Trophoblast cell (in vitro differentiated cells and primary cell): ENCODE measurements around the gene ALOX15.
A peak's percentile ranks its signal among the peaks of the same experiment; 100 is the strongest.

Source experiments
- DNase-seq, 2 donors: peaks; one replicate each; pipeline ENCODE4 v3.0.0-alpha.2; 2016
- H2AFZ ChIP-seq: 2 replicates; pipeline ENCODE4 v1.6.1; 2013; ENCODE audit warnings: low read length, moderate library complexity, mild to moderate bottlenecking; ENCODE audit not compliant: insufficient read depth, poor library complexity
- H2AK5ac ChIP-seq: 2 replicates; pipeline ENCODE4 v1.6.1; 2013; ENCODE audit warnings: mild to moderate bottlenecking, low read length
- H2BK120ac ChIP-seq: 2 replicates; pipeline ENCODE4 v1.6.1; 2013; ENCODE audit warnings: low read length, mild to moderate bottlenecking, moderate library complexity; ENCODE audit not compliant: insufficient read depth, poor library complexity
- H2BK12ac ChIP-seq: 2 replicates; pipeline ENCODE4 v1.6.1; 2013; ENCODE audit warnings: mild to moderate bottlenecking, low read length, moderate library complexity
- H2BK5ac ChIP-seq: 2 replicates; pipeline ENCODE4 v1.6.1; 2013; ENCODE audit warnings: low read length, low read depth, moderate library complexity, mild to moderate bottlenecking; ENCODE audit not compliant: poor library complexity
- H3K14ac ChIP-seq: 2 replicates; pipeline ENCODE4 v1.6.1; 2013; ENCODE audit warnings: mild to moderate bottlenecking, low read length
- H3K18ac ChIP-seq: 2 replicates; pipeline ENCODE4 v1.6.1; 2013; ENCODE audit warnings: mild to moderate bottlenecking, low read length
- H3K23ac ChIP-seq: 2 replicates; pipeline ENCODE4 v1.6.1; 2013; ENCODE audit warnings: low read length
- H3K27ac ChIP-seq: 2 replicates; pipeline ENCODE4 v1.5.1; 2013; ENCODE audit warnings: low read depth, mild to moderate bottlenecking, inconsistent platforms, low read length, moderate library complexity
- H3K27me3 ChIP-seq: 2 replicates; pipeline ENCODE4 v1.6.1; 2013; ENCODE audit warnings: inconsistent platforms, mild to moderate bottlenecking, low read length, moderate library complexity; ENCODE audit not compliant: insufficient read depth
- H3K36me3 ChIP-seq, 2 experiments: 1 replicate in 1 of 2; 2 replicates in 1 of 2; pipeline ENCODE4 v1.6.1; 2013; ENCODE audit warnings: low read length in 2 of 2, mild to moderate bottlenecking in 2 of 2, moderate library complexity in 1 of 2; ENCODE audit not compliant: insufficient read depth in 2 of 2, control insufficient read depth in 1 of 2
- H3K4ac ChIP-seq: 2 replicates; pipeline ENCODE4 v1.6.1; 2013; ENCODE audit warnings: low read depth, mild to moderate bottlenecking, low read length, moderate library complexity
- H3K4me1 ChIP-seq, 2 experiments: 1 replicate in 1 of 2; 2 replicates in 1 of 2; pipeline ENCODE4 v1.6.1; 2013; ENCODE audit warnings: low read length in 2 of 2, mild to moderate bottlenecking in 2 of 2, moderate library complexity in 1 of 2; ENCODE audit not compliant: insufficient read depth in 2 of 2, control insufficient read depth in 1 of 2
- H3K4me2 ChIP-seq: 2 replicates; pipeline ENCODE4 v1.6.1; 2013; ENCODE audit warnings: inconsistent platforms, mild to moderate bottlenecking, low read length, moderate library complexity
- H3K4me3 ChIP-seq: 2 replicates; pipeline ENCODE4 v1.5.1; 2013; ENCODE audit warnings: mild to moderate bottlenecking, low read depth, low read length, inconsistent platforms
- H3K79me1 ChIP-seq: one replicate; pipeline ENCODE4 v1.6.1; 2013; ENCODE audit warnings: low read length
- H3K79me2 ChIP-seq: 2 replicates; pipeline ENCODE4 v1.6.1; 2013; ENCODE audit warnings: low read length, mild to moderate bottlenecking; ENCODE audit not compliant: control insufficient read depth, insufficient read depth, poor library complexity
- H3K9ac ChIP-seq: 2 replicates; pipeline ENCODE4 v1.6.1; 2013; ENCODE audit warnings: mild to moderate bottlenecking, low read length
- H3K9me3 ChIP-seq: 2 replicates; pipeline ENCODE4 v1.6.1; 2013; ENCODE audit warnings: low read depth, mild to moderate bottlenecking, control low read depth, inconsistent platforms, low read length; ENCODE audit not compliant: insufficient read depth
- H4K12ac ChIP-seq: 2 replicates; pipeline ENCODE4 v1.6.1; 2013; ENCODE audit warnings: low read depth, mild to moderate bottlenecking, low read length, moderate library complexity
- H4K8ac ChIP-seq: 2 replicates; pipeline ENCODE4 v1.6.1; 2013; ENCODE audit warnings: low read depth, mild to moderate bottlenecking, low read length, moderate library complexity
- H4K91ac ChIP-seq: one replicate; pipeline ENCODE4 v1.6.1; 2013; ENCODE audit warnings: low read depth, mild to moderate bottlenecking, low read length, moderate library complexity
- WGBS: extraction: QIAGEN DNeasy Blood & Tissue Kit; methylation state at CpG from one replicate; pipeline ENCODE4 v1.1.7; 2013; ENCODE audit warnings: missing lambda C conversion rate; ENCODE audit not compliant: insufficient read length, insufficient coverage; ENCODE audit errors: extremely low coverage; 5-methylcytosine and 5-hydroxymethylcytosine counted together

ALOX15 gene

DNA sequence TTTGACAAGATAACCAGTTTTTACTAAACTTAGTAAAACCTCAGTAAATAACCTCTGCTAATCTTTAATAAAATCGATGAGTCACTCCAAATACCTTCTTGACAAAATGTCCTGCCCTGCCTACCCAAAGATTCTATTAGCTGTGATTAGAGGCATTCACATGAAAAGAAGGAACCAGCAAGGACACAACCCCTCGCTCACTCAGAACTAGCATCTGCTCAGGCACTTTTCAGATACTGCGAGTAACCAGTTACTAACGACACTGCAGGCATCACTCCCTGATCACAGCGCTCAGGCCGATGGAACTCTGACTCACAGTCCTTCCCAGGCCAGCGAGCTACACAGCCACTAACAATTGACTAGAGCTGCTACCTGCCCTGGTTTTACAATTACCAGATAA lies 38.2 kb upstream of the ALOX15 start:
- H3K4ac ChIP-seq = no peak overlapping the region
- H3K4me2 ChIP-seq = no peak overlapping the region
- H2AFZ ChIP-seq = no peak overlapping the region
- H3K27me3 ChIP-seq = no peaks in the 10 kb centered on the region
- H3K79me1 ChIP-seq = no peaks in the 10 kb centered on the region
- no peak overlapping the region for H4K12ac ChIP-seq
- no peaks in the 10 kb centered on the region for H3K79me2 ChIP-seq
- H4K8ac ChIP-seq = no peak overlapping the region
- no peak overlapping the region for H3K4me3 ChIP-seq
- no peaks in the 10 kb centered on the region for H3K9me3 ChIP-seq
- WGBS = no CpG with 5 or more reads among the region's 7 CpGs
- no peak overlapping the region for H3K18ac ChIP-seq
- H3K4me1 ChIP-seq = peaks cover 7 to 14% of the 10 kb centered on the region in 2 experiments
- no peak overlapping the region for H2BK120ac ChIP-seq
- no peak overlapping the region for H2BK5ac ChIP-seq
- H3K23ac ChIP-seq = no peak overlapping the region
- H3K27ac ChIP-seq = peak overlapping the region; percentile 1
- H3K9ac ChIP-seq = no peak overlapping the region
- no peak overlapping the region for H3K14ac ChIP-seq
- H2AK5ac ChIP-seq = no peak overlapping the region
- DNase-seq = peak; percentile 42 to 46
- peaks cover 33 to 42% of the 10 kb centered on the region in 2 experiments for H3K36me3 ChIP-seq
- H4K91ac ChIP-seq = no peak overlapping the region
- H2BK12ac ChIP-seq = no peak overlapping the region

DNA sequence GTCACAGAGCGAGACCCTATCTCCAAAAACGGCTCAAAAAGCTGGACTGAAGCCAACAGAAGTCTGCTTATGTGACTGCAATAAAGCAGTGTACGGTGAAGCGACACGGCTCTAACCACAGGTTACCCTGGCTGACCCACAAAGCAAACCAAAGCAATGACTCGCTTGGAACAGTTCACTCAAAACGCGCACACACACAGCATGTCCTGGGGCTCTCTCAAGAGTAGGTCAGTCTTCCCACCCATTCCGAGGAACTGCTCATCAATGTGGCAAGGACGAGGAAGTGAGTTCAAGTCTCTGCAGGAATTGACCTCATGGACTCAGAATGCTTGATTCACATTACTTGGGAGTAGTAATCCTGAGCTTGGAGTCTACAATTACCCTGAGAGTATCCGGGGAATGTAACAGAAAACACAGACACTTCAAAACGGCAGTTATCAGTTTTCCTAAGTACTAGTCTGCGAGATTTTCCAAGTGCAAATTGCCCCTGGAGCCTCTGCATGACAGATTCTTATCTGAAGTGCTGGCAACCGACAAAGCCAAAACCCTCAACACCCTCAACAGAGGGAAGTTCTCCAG lies 37.1 kb upstream of the ALOX15 start:
- Histone ChIP-seq H2BK5ac (no peak overlapping the region), H2BK12ac (no peak overlapping the region), H3K36me3 (peaks cover 43 to 52% of the 10 kb centered on the region in 2 experiments), H3K9me3 (no peaks in the 10 kb centered on the region), H3K23ac (no peak overlapping the region), H4K8ac (no peak overlapping the region), H3K14ac (no peak overlapping the region), H4K91ac (peak overlapping the region; percentile 20), H3K4me2 (no peak overlapping the region), H3K79me1 (no peaks in the 10 kb centered on the region), H2BK120ac (no peak overlapping the region), H2AFZ (no peak overlapping the region), H3K79me2 (no peaks in the 10 kb centered on the region), H3K4ac (no peak overlapping the region), H3K9ac (no peak overlapping the region), H3K18ac (no peak overlapping the region), H2AK5ac (no peak overlapping the region), H3K4me1 (peaks cover 7 to 14% of the 10 kb centered on the region in 2 experiments), H4K12ac (no peak overlapping the region), H3K27ac (peak overlapping the region; percentile 22), H3K4me3 (no peak overlapping the region), H3K27me3 (no peaks in the 10 kb centered on the region)
- WGBS = no CpG with 5 or more reads among the region's 14 CpGs
- DNase-seq = peak; percentile 18 to 20

DNA sequence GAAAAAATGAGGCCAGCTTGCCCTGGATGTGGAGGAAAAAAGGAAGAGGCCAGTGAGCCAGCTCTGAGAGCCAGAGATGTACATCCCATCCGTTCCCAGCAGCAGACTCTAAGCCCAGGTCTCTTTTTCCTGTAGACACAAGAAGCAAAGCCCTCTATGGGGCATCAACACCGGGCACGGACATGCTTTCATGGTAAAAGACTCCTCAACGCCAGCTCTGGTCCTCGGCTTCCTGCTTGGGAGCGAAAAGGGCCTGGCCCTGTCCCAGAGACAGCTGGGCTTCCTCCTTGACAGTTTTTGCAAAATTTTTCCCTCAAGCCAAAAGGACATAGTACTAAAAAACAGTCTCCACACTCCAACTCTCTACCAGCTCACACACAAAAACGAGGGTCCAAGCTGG lies 35.3 kb upstream of the ALOX15 start:
- Histone ChIP-seq H4K8ac (no peak overlapping the region), H3K4me1 (peaks cover 7 to 14% of the 10 kb centered on the region in 2 experiments), H3K4me3 (no peak overlapping the region), H3K27me3 (no peaks in the 10 kb centered on the region), H3K9me3 (no peaks in the 10 kb centered on the region), H4K12ac (no peak overlapping the region), H3K79me2 (no peaks in the 10 kb centered on the region), H3K36me3 (peaks cover 49 to 57% of the 10 kb centered on the region in 2 experiments), H2BK12ac (no peak overlapping the region), H3K4ac (no peak overlapping the region), H3K14ac (no peak overlapping the region), H2BK5ac (no peak overlapping the region), H2AK5ac (no peak overlapping the region), H3K27ac (no peak overlapping the region), H3K23ac (no peak overlapping the region), H2AFZ (no peak overlapping the region), H3K79me1 (no peaks in the 10 kb centered on the region), H3K4me2 (no peak overlapping the region), H2BK120ac (no peak overlapping the region), H4K91ac (no peak overlapping the region), H3K18ac (no peak overlapping the region), H3K9ac (no peak overlapping the region)
- WGBS = no CpG with 5 or more reads among the region's 7 CpGs
- no peak for DNase-seq

DNA sequence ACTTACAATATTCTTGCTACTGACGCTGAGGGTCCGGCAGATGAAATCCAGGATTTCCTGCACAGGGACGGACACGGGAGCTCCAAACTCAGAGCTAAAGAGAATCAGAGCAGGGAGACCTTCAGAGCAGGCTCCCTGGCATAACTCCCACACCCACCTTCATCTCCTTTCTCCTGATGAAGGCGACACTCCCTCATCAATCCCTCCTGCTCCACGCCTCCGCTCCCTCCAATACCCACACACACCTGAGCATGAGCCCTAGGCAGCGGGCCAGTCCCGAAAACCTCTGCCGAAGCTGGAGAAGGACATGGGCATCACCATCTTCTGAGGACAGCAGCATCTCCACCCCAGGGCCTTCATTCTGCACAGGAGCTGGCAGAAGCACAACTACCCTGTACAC lies 34.3 kb upstream of the ALOX15 start:
- Histone ChIP-seq H3K18ac (no peak overlapping the region), H2AK5ac (no peak overlapping the region), H2AFZ (no peak overlapping the region), H3K27ac (no peak overlapping the region), H3K36me3 (peaks cover 58 to 63% of the 10 kb centered on the region in 2 experiments), H3K9ac (no peak overlapping the region), H3K79me2 (no peaks in the 10 kb centered on the region), H3K4ac (no peak overlapping the region), H2BK5ac (no peak overlapping the region), H3K23ac (no peak overlapping the region), H3K4me1 (peaks cover 7 to 14% of the 10 kb centered on the region in 2 experiments), H2BK12ac (no peak overlapping the region), H3K4me2 (no peak overlapping the region), H3K14ac (no peak overlapping the region), H2BK120ac (no peak overlapping the region), H3K4me3 (no peak overlapping the region), H4K8ac (no peak overlapping the region), H4K91ac (no peak overlapping the region), H3K27me3 (no peaks in the 10 kb centered on the region), H4K12ac (no peak overlapping the region), H3K79me1 (no peaks in the 10 kb centered on the region), H3K9me3 (no peaks in the 10 kb centered on the region)
- DNase-seq = no peak
- no CpG with 5 or more reads among the region's 10 CpGs for WGBS
